Measurements from ENCODE around the gene TM4SF4.
A peak's percentile ranks its signal among the peaks of the same experiment; 100 is the strongest.

Gene TM4SF4

GRCh38 chr3:149481491-149481890, 7.0 kb downstream of the TM4SF4 start:
- no peak for DNase-seq (ENCODE audit: low spot score)

- no peak for DNase-seq (ENCODE audit: low spot score)
These were observed 12.2 kb downstream of the TM4SF4 start for GRCh38 chr3:149486726-149487125.

- DNase-seq (ENCODE audit: low spot score), result peak; percentile 77
These were observed 13.2 kb downstream of the TM4SF4 start for GRCh38 chr3:149487598-149488197.

GRCh38 chr3:149489060-149489690, 14.7 kb downstream of the TM4SF4 start:
- peak; percentile 59 for DNase-seq (ENCODE audit: low spot score)

- DNase-seq (ENCODE audit: low spot score), result no peak
These were observed 15.9 kb downstream of the TM4SF4 start for GRCh38 chr3:149490260-149490971.

GRCh38 chr3:149493315-149494021, 19.0 kb downstream of the TM4SF4 start:
- no peak for DNase-seq (ENCODE audit: low spot score)

GRCh38 chr3:149494022-149494758, 19.7 kb downstream of the TM4SF4 start:
- DNase-seq (ENCODE audit: low spot score), result peak; percentile 72

GRCh38 chr3:149494759-149495580, 20.5 kb downstream of the TM4SF4 start:
- no peak for DNase-seq (ENCODE audit: low spot score)

GRCh38 chr3:149495581-149496125, 21.2 kb downstream of the TM4SF4 start:
- DNase-seq (ENCODE audit: low spot score), result no peak

GRCh38 chr3:149496891-149497290, 22.4 kb downstream of the TM4SF4 start:
- DNase-seq (ENCODE audit: low spot score), result no peak

- no peak for DNase-seq (ENCODE audit: low spot score)
These were observed 23.6 kb downstream of the TM4SF4 start for GRCh38 chr3:149497966-149498670.

- DNase-seq (ENCODE audit: low spot score), result no peak
These were observed 27.0 kb downstream of the TM4SF4 start for GRCh38 chr3:149501524-149501923.

- no peak for DNase-seq (ENCODE audit: low spot score)
These were observed 27.9 kb downstream of the TM4SF4 start for GRCh38 chr3:149502438-149502837.

GRCh38 chr3:149506540-149506939, 32.0 kb downstream of the TM4SF4 start:
- no peak for DNase-seq (ENCODE audit: low spot score)

- DNase-seq (ENCODE audit: low spot score), result no peak
These were observed 32.5 kb downstream of the TM4SF4 start for GRCh38 chr3:149506965-149507364.

- DNase-seq (ENCODE audit: low spot score), result no peak
These were observed 33.2 kb downstream of the TM4SF4 start for GRCh38 chr3:149507491-149508324.

GRCh38 chr3:149509526-149509925, 35.0 kb downstream of the TM4SF4 start:
- DNase-seq (ENCODE audit: low spot score), result no peak

- no peak for DNase-seq (ENCODE audit: low spot score)
These were observed 36.0 kb downstream of the TM4SF4 start for GRCh38 chr3:149510480-149510879.

- DNase-seq (ENCODE audit: low spot score), result no peak
These were observed 36.6 kb downstream of the TM4SF4 start for GRCh38 chr3:149511040-149511626.
